Measurements from ENCODE around the gene ATAD3B. TPM values are rescaled to one million over a fixed set of nuclear protein-coding genes. Genes with fewer than 3 reads are reported as not detected.

Gene ATAD3B
- total and polyA plus RNA-seq, 2 of the 13 experiments (the other 11 are each of a cell fraction or from before 2014, with no cell fraction given): 9.6 to 31.1 TPM

GRCh38 chr1:1430114-1430982 lies 41.2 kb upstream of the ATAD3B start (continued):
- TF ChIP-seq SNAPC2 (CRISPR knock-in tag; IDR thresholded peaks at IDR 0.05) (no peak), ZNF564 (CRISPR knock-in tag; IDR thresholded peaks at IDR 0.05) (peak; percentile 85; the same call in 1 of the 2 replicates), RBM39 (IDR thresholded peaks at IDR 0.05; ENCODE audit: low read depth, low read length, poor library complexity, severe bottlenecking) (peak; percentile 57), ZNF75D (CRISPR knock-in tag; IDR thresholded peaks at IDR 0.05; ENCODE audit: borderline replicate concordance) (no peak), HOMEZ (CRISPR knock-in tag; IDR thresholded peaks at IDR 0.05; ENCODE audit: low read depth) (no peak), MTF2 (CRISPR knock-in tag; IDR thresholded peaks at IDR 0.05; ENCODE audit: borderline replicate concordance) (no peak), ARID2 (CRISPR knock-in tag; IDR thresholded peaks at IDR 0.05; ENCODE audit: borderline replicate concordance) (no peak; the same call in 1 of the 2 replicates), ZNF724P (CRISPR knock-in tag; IDR thresholded peaks at IDR 0.05; ENCODE audit: borderline replicate concordance) (peak; percentile 47; the same call in 1 of the 2 replicates), TOE1 (CRISPR knock-in tag; IDR thresholded peaks at IDR 0.05) (no peak), JARID2 (CRISPR knock-in tag; IDR thresholded peaks at IDR 0.05; ENCODE audit: insufficient replicate concordance) (no peak), SMYD3 (CRISPR knock-in tag; IDR thresholded peaks at IDR 0.05) (no peak), ZNF282 (IDR thresholded peaks at IDR 0.05; ENCODE audit: partially characterized antibody) (no peak), SRSF4 (IDR thresholded peaks at IDR 0.05; ENCODE audit: low read depth, low read length, poor library complexity, severe bottlenecking) (no peak), ZBTB20 (CRISPR knock-in tag; IDR thresholded peaks at IDR 0.05; ENCODE audit: borderline replicate concordance, low read depth) (no peak; the same call in 1 of the 2 replicates), ZSCAN31 (CRISPR knock-in tag; IDR thresholded peaks at IDR 0.05; ENCODE audit: low read depth) (no peak), BHLHE40 (IDR thresholded peaks at IDR 0.05; ENCODE audit: low read length) (peak; percentile 61; the same call in 1 of the 2 replicates), NPAS2 (CRISPR knock-in tag; IDR thresholded peaks at IDR 0.05; ENCODE audit: borderline replicate concordance) (no peak), SNAI1 (CRISPR knock-in tag; IDR thresholded peaks at IDR 0.05; ENCODE audit: borderline replicate concordance) (0 out of 2 replicates have a peak, but pooled peaks have one; percentile 25)
- TF ChIP-seq, protein P1, sequence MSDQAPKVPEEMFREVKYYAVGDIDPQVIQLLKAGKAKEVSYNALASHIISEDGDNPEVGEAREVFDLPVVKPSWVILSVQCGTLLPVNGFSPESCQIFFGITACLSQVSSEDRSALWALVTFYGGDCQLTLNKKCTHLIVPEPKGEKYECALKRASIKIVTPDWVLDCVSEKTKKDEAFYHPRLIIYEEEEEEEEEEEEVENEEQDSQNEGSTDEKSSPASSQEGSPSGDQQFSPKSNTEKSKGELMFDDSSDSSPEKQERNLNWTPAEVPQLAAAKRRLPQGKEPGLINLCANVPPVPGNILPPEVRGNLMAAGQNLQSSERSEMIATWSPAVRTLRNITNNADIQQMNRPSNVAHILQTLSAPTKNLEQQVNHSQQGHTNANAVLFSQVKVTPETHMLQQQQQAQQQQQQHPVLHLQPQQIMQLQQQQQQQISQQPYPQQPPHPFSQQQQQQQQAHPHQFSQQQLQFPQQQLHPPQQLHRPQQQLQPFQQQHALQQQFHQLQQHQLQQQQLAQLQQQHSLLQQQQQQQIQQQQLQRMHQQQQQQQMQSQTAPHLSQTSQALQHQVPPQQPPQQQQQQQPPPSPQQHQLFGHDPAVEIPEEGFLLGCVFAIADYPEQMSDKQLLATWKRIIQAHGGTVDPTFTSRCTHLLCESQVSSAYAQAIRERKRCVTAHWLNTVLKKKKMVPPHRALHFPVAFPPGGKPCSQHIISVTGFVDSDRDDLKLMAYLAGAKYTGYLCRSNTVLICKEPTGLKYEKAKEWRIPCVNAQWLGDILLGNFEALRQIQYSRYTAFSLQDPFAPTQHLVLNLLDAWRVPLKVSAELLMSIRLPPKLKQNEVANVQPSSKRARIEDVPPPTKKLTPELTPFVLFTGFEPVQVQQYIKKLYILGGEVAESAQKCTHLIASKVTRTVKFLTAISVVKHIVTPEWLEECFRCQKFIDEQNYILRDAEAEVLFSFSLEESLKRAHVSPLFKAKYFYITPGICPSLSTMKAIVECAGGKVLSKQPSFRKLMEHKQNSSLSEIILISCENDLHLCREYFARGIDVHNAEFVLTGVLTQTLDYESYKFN (CRISPR knock-in tag; conservative IDR thresholded peaks at IDR 0.05): 0 out of 2 replicates have a peak, but pooled peaks have one; percentile 18
- TF ChIP-seq, protein P2, sequence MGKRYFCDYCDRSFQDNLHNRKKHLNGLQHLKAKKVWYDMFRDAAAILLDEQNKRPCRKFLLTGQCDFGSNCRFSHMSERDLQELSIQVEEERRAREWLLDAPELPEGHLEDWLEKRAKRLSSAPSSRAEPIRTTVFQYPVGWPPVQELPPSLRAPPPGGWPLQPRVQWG (CRISPR knock-in tag; IDR thresholded peaks at IDR 0.05; ENCODE audit: borderline replicate concordance, low read depth): no peak
